Mucosa of rectum (tissue), 2 donors: ENCODE results near the gene SIAH2.

Experiments
- H3K27ac ChIP-seq, 2 donors: one replicate each; pipeline ENCODE4 v1.7.0; 2013; ENCODE audit warnings: inconsistent platforms in 2 of 2, low read depth in 2 of 2, low read length in 2 of 2
- H3K27me3 ChIP-seq, 2 donors: one replicate each; pipeline ENCODE4 v1.7.0; 2013; ENCODE audit warnings: low read length in 2 of 2; ENCODE audit not compliant: control insufficient read depth in 2 of 2, insufficient read depth in 2 of 2
- H3K36me3 ChIP-seq, 2 donors: one replicate each; pipeline ENCODE4 v1.7.0; 2013; ENCODE audit warnings: low read length in 2 of 2; ENCODE audit not compliant: control insufficient read depth in 2 of 2, insufficient read depth in 2 of 2
- H3K4me1 ChIP-seq, 2 donors: one replicate each; pipeline ENCODE4 v1.7.0; 2013; ENCODE audit warnings: low read length in 2 of 2, mild to moderate bottlenecking in 1 of 2; ENCODE audit not compliant: control insufficient read depth in 2 of 2, insufficient read depth in 2 of 2
- H3K4me3 ChIP-seq, 2 donors: one replicate each; pipeline ENCODE4 v1.7.0; 2013; ENCODE audit warnings: low read length in 2 of 2
- H3K9ac ChIP-seq, 2 donors: one replicate each; pipeline ENCODE4 v1.7.0; 2013; ENCODE audit warnings: low read length in 2 of 2, low read depth in 1 of 2, mild to moderate bottlenecking in 1 of 2
- H3K9me3 ChIP-seq, 2 donors: one replicate each; pipeline ENCODE4 v1.7.0; 2013; ENCODE audit warnings: low read length in 2 of 2; ENCODE audit not compliant: control insufficient read depth in 2 of 2
- donor health status: healthy.
- donor health status: Normal muscosa, but diverticular disease.

SIAH2 gene

GRCh38 chr3:150742679-150743078 lies 20.3 kb downstream of the SIAH2 start:
- Histone ChIP-seq H3K4me1 (peaks cover 16 to 21% of the 10 kb centered on the region in 2 donors), H3K36me3 (peaks cover 0 to 10% of the 10 kb centered on the region in 2 donors), H3K27ac (no peak overlapping the region)

DNA sequence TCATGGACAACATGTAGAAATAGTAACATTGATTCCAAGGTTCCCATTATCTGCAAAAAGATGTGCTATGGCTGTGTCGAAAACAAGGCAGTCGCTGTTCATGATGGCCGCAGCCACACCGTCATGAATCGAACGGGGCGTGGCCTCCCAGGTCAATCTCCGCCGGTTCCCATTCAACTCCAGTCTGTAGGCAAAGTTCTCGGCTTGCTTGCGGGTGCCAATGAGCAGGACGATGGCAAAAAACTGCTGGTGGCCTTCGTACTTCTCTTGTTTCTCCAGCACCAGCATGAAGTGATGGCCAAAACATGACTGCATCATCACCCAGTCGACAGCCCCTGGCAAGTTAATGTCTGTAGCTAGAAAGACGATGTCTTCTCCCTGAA lies 20.8 kb downstream of the SIAH2 start:
- H3K9me3 ChIP-seq, result no peaks in the 10 kb centered on the region
- H3K27ac ChIP-seq, result no peak overlapping the region
- H3K4me1 ChIP-seq, result peaks cover 16 to 19% of the 10 kb centered on the region in 2 donors
- no peak overlapping the region for H3K4me3 ChIP-seq
- H3K36me3 ChIP-seq, result peaks cover 0 to 10% of the 10 kb centered on the region in 2 donors
- H3K9ac ChIP-seq, result no peak overlapping the region
- no peaks in the 10 kb centered on the region for H3K27me3 ChIP-seq

More at GRCh38 chr3:150742679-150743078, 20.3 kb downstream of the SIAH2 start:
- no peaks in the 10 kb centered on the region for H3K9me3 ChIP-seq
- H3K9ac ChIP-seq, result no peak overlapping the region
- no peak overlapping the region for H3K4me3 ChIP-seq
- H3K27me3 ChIP-seq, result no peaks in the 10 kb centered on the region

- H3K9ac ChIP-seq, result no peak overlapping the region
- H3K4me1 ChIP-seq, result peaks cover 14 to 16% of the 10 kb centered on the region in 2 donors
- no peak overlapping the region for H3K4me3 ChIP-seq
- H3K27me3 ChIP-seq, result no peaks in the 10 kb centered on the region
- no peak overlapping the region for H3K27ac ChIP-seq
- no peaks in the 10 kb centered on the region for H3K9me3 ChIP-seq
- H3K36me3 ChIP-seq, result peaks cover 0 to 10% of the 10 kb centered on the region in 2 donors
These were observed 21.4 kb downstream of the SIAH2 start for GRCh38 chr3:150741497-150742140.

DNA sequence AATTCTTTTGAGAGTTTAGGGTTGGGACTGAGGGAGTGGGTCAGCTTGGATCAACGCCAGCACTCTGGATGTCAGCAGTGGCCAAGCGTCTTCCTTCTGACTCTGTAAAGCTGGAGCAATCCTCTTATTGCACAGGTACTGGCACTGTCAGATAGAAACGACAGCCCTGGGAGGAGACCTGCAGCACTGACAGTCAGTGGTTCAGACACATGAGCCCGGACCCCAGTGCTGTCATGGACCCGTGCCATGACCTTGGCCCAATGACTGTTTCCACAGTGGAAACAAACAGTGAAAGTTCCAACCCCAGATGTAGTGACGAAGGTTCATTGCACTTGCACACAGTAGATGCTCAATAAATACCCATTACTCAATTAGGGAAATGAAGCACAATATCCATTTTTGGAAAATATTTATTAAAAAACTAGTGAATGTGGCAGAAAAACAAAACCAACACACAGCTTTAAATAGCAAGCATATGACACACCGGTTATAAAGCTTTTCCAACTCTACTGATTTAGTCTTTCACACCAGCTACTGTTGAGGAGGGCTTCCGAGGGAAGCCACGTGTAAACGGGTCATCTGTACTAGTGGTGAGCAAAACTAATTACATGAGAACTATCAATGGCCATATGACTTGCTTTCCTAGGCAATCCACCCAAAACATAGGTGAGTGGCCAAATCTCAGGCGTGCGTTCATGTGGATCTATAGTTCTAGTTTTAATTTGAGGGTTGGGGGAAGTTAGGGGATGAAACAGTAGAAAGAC lies 22.1 kb downstream of the SIAH2 start:
- H3K27ac ChIP-seq, result no peak overlapping the region
- H3K36me3 ChIP-seq, result peaks cover 0 to 10% of the 10 kb centered on the region in 2 donors
- H3K27me3 ChIP-seq, result no peaks in the 10 kb centered on the region
- no peaks in the 10 kb centered on the region for H3K9me3 ChIP-seq
- no peak overlapping the region for H3K4me3 ChIP-seq
- H3K9ac ChIP-seq, result no peak overlapping the region
- peaks cover 11 to 16% of the 10 kb centered on the region in 2 donors for H3K4me1 ChIP-seq

DNA sequence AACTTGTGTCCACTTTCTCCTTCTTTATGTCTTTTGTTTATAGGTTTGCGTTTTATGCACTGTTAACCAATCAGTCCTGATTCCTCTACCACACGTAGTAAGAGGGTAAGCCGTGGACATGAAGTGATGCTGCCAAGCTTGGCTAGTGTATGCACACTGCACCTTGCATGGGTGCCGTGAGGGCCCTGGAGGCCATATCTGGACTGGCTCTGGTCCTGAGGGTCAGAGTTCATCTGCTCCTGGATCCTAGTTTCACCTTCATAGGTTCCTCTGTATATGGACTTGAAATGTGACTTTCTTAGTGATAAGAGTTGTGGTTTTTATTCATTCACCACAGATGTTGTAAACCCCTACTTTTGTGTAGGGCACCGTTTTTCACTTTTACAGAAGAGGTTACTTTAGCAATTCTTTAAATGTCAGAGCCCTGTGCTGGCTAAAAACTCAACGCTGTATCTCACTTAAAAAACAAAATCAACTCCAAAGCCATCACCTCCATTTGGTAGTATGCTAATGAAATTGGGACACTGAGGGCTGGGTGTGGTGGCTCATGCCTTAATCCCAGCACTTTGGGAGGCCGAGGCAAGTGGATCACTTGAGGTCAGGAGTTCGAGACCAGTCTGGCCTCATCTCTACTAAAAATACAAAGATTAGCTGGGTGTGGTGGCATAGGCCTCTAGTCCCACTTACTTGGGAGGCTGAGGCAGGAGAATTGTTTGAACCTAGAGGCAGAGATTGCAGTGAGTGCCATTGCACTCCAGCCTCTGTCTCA lies 22.9 kb downstream of the SIAH2 start:
- Histone ChIP-seq H3K27me3 (no peaks in the 10 kb centered on the region), H3K36me3 (peaks cover 0 to 10% of the 10 kb centered on the region in 2 donors), H3K4me1 (peaks cover 9 to 16% of the 10 kb centered on the region in 2 donors), H3K9me3 (no peaks in the 10 kb centered on the region), H3K27ac (no peak overlapping the region), H3K4me3 (no peak overlapping the region), H3K9ac (no peak overlapping the region)

- H3K9me3 ChIP-seq, result no peaks in the 10 kb centered on the region
- H3K9ac ChIP-seq, result no peak overlapping the region
- no peak overlapping the region for H3K4me3 ChIP-seq
- no peak overlapping the region for H3K27ac ChIP-seq
- H3K4me1 ChIP-seq, result peaks cover 3 to 11% of the 10 kb centered on the region in 2 donors
- no peaks in the 10 kb centered on the region for H3K27me3 ChIP-seq
- H3K36me3 ChIP-seq, result peaks cover 0 to 10% of the 10 kb centered on the region in 2 donors
These were observed 23.6 kb downstream of the SIAH2 start for GRCh38 chr3:150739200-150739863.

- no peak overlapping the region for H3K27ac ChIP-seq
- no peak overlapping the region for H3K9ac ChIP-seq
- H3K4me1 ChIP-seq, result peaks cover 2 to 10% of the 10 kb centered on the region in 2 donors
- H3K4me3 ChIP-seq, result no peak overlapping the region
- H3K9me3 ChIP-seq, result no peaks in the 10 kb centered on the region
- H3K27me3 ChIP-seq, result no peaks in the 10 kb centered on the region
- peaks cover 0 to 10% of the 10 kb centered on the region in 2 donors for H3K36me3 ChIP-seq
These were observed 24.3 kb downstream of the SIAH2 start for GRCh38 chr3:150738688-150739087.

DNA sequence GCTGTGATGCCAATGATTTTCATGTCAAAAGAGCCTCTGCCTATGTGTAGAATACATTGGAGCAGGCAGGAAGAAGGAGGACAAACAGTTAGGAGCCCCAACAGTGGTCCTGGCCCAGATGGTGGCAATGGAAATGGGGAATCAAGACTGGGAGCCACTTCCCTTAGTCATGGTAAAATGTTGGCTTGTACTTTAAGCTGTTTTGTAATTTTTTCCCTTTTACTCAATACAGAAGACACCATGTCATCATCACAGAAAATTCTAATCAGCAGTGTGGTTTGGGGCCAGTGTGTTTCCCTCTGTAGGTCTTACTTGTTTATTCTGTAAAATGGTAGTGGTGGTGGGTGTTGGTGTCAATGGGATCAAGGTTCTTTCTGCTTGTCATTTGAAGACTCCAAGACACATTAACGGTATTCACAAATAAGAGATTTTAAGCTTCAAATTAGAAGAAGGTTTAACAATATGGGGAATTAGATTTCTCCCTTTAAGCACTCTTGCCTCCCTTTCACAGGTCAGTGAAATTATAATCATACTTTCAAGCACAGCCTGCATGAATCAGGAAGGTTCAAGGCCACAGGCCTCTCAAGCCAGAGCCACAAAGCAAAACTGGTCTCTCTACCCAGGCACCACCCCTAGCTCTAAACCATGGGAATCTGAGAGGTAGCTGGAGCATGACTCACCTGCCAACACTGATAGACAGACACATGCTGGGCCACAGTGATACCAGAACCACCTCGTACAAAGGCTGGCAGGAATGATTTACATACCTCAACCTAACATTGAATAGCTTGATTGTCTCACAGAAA lies 24.9 kb downstream of the SIAH2 start:
- H3K9me3 ChIP-seq, result no peaks in the 10 kb centered on the region
- H3K27me3 ChIP-seq, result no peaks in the 10 kb centered on the region
- no peak overlapping the region for H3K9ac ChIP-seq
- H3K4me3 ChIP-seq, result no peak overlapping the region
- H3K36me3 ChIP-seq, result peaks cover 0 to 10% of the 10 kb centered on the region in 2 donors
- H3K27ac ChIP-seq, result no peak overlapping the region
- peaks cover 2 to 8% of the 10 kb centered on the region in 2 donors for H3K4me1 ChIP-seq
